Activated T-helper 9 cell treated with anti-CD3 and anti-CD28 coated beads, Interleukin-2, amount 50 U/mL, for 16 hours (primary cell): ENCODE results near the gene GPR153.

ENCODE experiments used
- DNase-seq: peaks from one replicate; pipeline ENCODE4 v3.0.0-alpha.2; 2020; ENCODE audit warnings: low read depth

Gene GPR153

DNA sequence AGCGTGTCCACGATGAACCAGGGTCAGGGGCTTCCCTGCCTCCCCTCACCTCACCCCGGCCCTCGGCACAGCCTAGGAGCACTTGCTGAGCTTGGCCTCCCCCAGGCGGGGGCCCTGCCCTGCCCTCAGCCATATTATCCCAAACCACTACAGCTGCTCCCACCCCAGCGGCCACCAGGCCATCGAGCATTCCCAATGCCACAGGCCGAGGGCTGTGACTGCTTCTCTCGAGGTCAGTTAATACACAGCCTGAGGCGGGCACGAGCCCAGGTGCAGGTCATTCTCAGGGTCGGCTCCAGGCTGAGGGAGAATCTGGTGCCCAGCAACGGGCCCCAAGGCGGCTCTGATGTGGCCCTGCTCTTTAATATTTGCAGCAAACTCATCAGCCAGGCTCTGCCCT is 8.4 kb upstream of the GPR153 start:
- DNase-seq = no peak

DNA sequence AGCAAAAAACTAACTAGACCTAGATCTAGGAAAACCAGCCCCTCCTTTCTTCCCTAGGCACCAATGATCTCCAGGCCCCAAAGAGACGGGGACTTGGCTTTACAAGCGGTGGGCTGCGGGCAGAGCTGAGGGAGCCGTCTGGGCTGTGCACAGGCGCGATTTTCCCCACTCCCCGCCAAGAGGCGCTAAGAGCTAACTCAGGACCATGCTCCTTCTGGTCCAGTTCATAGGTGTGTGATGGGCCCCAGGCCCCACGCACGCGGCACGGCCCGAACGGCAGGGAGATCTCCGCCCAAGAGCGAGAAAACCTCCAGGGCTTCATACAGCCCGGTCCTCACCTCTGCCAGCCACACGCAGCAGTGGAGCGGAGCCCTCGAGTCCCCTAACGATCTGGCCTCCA is 7.5 kb upstream of the GPR153 start:
- DNase-seq = no peak

DNA sequence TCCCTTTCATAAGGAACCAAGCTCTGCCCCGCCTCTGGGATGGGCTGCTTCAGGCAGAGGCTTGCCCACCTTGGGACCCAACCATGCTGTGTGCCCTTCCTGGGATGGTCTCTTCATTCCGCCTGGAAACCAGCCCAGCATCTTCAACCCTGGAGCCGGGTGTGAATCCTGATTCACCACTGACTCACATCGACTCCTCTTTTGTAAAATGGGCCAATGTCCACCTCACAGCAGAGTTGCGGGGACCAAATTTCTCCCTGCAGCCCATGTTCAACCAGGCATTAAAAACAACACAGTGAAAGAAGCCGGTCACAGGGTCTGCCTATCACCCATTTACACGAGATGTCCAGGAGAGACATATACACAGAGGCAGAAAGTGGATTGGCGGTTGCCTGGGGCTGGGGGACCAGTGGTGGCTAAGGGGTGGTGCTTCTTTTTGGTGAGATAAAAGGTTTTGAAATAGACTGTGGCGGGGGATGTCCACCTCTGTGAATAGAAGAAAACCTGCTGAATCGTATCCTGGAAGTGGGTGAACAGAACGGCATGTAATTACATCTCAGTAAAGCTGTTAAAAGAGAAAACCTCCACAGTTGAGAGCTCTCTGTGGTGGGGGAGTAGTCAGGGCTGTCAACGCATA is 6.9 kb upstream of the GPR153 start:
- DNase-seq = no peak

DNA sequence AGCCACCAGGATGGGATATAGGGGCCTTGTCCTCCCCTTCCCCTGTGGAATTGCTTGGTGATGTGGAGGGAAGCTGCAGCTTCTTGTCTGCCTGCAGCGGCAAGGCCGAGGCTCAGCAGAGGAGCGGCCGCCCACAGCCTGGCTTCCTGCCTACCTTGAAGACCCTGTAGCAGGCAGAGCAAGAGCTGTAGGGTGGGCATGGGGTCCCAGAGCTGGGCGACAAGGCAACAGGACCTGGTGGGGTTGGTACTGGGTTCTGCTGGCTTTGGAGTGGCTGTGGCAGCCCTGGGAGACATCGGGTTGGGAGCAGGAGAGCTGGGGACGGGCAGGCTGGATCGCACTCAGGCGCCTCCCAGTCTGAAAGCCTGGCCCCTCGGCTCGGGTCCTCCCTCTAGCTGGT is 5.7 kb upstream of the GPR153 start:
- DNase-seq = no peak

DNA sequence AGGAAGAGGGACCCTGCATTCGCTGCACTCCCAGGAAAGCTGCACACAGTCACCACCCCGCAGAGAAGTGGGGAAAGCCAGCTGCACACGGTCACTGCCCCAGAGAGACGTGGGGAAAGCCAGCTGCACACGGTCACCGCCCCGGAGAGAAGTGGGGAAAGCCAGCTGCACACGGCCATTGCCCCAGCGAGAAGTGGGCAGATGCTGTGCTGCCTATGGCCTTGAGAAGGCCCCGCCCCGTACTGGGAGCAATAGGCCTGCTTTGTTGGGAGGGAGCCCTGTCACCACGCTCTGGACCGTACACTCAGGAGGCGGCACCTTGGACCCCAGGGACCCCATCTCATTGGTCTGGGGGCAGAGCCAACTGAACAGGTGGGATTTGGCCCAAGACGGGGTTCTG is 4.3 kb upstream of the GPR153 start:
- no peak for DNase-seq

DNA sequence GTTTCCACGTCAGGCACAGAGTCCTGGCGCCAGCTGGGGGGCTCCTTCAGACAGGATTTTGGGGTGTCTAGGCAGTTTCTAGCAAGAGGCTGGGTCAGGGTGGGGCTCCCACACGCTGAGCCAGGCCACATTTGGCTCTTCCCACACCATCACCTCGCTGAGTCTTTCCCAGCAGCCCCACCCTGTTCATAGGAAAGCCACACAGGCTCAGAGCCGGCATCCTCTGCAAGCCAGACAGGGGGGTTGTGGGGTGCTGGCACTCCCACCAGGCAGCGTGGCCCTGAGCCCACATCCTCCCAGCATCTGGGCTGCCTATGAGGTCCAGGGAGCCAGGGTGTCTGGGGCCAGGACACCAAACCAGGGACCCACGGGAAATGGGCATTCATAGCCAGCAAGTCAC is 2.8 kb upstream of the GPR153 start:
- no peak for DNase-seq

DNA sequence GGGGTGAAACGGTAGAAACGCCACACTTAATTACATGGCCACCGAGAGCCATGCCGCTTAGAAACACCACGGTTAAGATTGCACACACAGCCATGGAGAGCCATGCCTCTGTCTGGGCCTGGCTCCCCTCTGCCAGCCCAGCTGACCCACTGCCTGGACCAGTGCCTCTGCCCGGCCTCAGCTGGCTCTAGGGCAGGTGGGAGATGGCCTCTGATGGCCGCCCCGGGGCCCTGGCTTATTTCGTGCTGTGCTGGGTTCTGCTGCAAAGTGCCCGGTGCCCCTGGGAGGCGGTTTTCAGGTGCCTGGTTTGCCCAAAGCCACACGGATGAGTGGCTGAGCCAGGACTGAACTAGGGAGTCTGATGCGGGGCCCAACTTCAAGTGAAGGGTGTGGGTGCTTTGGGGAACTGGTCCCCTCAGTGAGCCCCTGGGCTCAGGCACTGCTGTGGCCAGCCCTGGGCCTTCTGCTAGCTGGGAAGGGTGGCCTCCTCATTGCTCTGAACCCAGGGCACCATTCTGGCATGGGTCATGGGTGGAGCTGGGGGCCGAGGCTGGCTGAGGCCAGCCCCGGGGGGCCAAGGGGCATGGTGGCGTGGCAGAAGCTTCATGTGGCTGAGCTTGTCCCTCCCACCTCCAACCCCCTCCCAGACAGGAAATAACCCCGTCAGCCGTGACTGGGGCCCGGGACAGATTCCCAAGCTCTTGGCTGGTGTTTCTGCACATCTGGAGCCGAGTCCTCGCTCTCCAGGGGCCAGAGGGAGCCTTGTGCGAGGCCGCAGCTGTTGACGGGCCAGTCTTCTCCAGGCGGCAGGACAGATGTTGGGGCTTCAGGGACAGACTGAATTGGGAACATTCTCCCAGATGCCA is 1.9 kb upstream of the GPR153 start:
- DNase-seq = no peak

DNA sequence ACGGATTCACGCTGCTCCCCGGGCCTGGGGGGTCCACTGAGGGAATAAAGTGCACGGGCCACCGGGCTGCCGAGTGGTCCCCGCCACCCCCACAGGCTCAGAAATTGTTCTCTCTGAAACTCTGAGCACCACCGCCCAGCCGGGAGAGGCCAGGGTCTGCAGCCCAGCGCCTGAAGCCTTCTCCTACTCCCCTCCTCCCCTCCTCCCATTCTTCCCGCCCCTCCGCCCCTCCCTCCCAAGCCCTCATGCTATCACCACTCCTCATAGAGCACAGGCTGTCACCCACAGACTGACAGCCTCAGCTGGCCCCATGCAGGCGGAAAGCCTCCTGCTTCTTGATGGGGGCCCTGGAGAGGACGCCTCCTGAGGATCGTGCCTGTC is 707 bp upstream of the GPR153 start:
- DNase-seq = no peak

DNA sequence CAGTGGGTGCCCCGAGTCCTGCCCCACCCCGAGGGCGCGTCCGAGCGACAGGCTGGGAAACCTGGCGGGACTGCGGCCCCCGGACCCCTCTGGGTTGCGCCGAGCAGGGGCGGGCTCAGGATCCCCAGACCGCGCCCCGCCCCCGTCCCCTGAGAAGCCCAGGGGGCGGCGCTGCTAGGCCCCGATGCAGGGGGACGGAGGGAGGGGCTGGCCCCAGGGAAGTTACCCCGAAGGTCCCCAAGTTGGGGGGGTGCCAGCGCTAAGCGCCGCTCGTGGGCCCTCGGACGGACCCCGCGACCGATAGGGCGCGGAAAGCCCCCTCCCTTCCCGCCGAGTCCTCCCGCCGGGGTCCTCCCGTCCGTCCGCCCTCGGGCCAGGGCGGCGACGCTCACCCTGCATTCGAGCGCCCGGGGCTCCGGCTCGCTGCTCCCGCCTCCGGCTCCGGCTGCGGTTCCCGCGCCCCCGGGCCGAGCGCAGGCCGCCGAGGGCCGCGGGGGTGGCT is 414 bp downstream of the GPR153 start:
- no peak for DNase-seq

DNA sequence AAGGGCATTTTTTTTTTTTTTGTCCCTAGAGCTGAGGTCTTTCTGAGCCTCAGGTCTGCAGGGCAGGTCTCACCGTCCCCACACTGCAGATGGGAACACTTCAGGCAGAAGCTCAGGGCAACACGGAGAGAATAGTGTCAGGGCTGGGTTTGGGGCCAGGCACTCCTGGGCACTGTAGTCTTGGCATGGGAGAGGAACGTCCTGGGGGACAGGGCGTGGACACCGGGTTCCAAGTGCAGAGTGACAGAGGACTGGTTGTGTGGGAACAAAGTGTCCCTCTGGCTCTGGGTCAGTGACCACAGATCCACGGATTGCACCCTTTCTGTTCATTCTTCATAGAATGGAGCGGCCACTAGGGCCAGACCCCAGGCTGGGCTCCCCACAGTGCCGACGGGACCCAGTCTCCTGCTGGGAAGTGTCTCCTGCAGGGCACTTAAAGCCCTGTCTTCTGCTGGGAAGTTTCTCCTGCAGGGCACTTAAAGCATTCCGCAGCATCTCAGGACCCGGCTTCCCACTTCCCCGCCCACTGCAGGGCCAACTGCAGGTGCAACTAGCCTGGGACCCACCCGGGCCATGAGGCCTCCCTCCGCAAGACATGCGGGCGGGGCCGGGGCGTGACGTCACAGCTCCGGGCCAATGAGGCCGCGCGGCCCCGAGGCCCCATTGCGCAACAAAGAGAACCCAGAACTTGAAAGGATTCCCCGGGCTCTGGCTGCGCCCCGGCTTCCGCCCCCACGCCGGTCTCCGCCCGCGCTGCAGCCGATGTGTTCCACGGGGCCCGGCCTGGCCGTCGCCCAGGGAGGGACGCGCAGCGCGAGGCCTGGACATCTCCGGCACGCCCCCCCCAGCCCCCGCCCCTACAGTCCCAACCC is 1.2 kb downstream of the GPR153 start:
- DNase-seq = peak; percentile 61

DNA sequence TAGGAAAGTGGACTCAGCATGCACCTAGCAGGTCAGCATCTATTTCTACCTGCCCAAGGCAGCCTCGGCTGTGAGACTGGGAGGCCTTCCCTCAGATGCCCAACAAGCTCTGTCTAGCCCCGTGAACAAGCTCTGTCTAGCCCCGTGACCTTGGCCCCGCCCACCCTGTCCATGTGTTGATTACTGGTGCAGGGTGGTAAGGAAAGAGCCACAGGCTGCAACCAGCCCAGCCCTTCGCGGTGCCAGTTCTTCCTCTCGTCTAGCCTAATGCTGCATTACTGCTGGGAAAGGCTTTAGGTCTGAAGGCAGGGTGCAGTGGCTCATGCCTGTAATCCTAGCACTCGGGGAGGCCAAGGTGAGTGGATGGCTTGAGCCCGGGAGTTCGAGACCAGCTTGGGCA is 2.2 kb downstream of the GPR153 start:
- DNase-seq = no peak

DNA sequence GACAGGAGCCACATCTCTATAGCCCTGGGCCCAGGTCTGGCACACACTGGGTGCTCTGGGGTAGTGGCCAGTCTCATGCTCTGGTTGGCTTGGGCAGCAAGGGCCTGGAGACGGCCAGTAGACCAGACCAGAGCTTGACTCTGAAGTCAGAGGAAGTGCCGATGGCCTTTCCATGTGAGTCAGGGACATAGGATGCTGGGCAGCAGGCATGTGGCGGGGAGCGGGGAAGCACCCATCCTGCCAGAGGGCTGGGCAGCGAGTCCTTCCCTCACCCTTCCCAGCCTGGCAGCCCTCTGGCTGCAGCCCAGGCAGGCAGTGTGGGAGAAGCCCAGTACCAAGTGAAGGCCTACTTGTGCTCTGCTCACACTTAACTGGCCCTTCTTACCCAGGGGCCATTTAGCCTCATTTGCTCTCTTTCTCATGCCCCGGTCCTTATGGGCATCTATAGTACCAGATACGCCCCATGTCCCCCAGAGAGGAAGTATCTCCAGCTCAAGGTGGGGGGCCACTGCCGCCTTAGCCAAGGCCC is 3.3 kb downstream of the GPR153 start:
- DNase-seq = no peak

DNA sequence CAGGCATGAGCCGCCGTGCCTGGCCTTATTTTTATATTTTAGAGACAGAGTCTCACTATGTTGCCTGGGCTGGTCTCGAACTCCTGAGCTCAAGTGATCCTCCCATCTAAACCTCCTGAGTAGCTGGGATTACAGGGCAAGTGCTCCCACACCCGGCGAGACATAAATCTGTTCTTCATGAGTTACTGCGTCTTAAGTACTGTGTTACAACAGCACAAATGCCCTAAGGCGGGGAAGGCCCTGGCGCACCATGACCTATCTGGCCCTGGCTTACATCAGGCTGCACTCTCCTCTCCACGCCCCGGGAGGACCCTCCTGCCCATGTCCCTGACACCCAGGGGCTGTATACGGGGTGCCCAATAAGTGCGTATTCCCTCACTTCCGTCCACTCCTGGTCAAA is 4.3 kb downstream of the GPR153 start:
- no peak for DNase-seq

DNA sequence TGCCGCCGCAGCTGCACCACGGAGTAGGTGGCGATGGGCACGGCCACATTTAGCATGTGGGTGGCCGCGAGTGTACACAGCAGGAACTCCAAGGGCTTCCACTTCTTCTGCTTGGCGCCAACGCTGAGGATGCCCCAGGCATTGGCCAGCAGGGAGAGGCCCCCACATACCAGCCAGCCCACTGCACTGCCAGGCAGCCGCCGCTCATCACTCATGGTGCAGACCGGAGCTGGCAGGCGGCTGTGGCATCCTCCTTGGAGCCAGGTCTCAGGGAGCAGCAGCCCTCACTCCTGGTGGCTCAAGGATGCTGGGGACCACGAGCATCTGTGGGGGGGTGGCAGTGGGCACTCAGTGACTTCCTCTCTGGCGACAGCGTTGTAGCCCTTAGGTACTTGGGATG is 6.2 kb downstream of the GPR153 start:
- DNase-seq = no peak

DNA sequence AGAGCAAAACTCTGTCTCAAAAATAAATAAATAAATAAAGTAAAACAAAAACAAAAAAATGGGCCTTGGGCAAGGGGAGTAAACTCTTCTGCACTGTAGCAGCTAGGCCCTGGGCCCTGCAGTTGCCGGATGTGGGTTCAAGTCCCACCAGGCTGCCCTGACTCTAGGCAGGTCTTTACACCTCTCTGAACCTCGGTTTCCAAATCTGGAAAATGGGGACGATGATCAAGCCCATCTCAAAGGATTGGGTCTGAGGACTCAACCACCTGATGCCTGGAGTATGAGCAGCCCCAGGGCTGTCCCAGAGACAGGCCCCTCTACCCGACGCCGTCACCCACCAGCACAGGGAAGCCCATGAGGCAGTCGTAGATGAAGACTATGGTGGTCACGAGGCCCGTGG is 7.5 kb downstream of the GPR153 start:
- no peak for DNase-seq

DNA sequence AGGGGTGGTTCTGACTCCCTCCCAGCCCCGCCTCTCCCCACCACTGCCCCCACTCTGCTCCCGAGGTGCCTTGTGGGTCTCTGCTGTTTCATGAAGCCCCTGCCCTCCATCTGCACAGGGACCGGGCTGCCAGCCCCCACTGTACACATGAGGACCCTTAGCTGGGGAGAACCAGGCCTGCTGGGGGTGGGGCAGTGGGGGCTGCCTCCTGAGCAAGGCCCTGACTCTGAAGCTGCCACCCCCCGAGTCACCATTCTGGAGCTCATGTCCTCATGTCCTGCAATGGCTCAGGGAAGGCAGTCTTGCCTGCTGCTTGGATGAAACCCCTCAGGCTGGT is 8.6 kb downstream of the GPR153 start:
- DNase-seq = no peak

DNA sequence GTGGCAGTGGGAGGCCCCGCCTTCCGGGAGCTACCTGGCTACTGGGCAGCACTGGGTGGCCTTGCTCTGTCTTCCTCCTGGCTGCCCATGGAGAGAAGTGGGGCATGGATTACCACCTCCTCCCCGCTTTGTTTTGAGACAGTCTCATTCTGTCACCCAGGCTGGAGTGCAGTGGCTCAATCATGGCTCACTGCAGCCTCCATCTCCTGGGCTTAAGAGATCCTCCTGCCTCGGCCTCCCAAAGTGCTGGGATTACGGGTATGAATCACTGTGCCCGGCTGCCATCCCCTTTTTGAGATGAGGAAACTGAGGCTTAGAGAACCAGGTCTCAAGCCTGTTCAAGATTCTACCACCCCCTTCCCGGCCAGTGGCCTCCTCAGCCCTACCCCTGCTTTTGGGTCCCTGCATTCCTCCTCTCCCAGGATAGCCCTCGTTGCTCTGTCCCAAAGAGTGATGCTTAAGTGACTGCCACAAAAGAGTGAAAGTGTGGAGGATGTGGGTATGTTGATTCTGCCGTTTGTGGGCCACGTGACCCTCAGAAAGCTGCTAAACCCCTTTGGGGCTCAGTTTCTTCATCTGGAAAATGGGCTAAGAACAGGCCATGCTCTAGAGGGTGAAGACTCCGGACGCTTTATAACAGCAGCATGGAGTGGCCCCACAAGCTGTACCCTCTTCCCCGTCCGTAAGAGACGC is 9.1 kb downstream of the GPR153 start:
- no peak for DNase-seq

DNA sequence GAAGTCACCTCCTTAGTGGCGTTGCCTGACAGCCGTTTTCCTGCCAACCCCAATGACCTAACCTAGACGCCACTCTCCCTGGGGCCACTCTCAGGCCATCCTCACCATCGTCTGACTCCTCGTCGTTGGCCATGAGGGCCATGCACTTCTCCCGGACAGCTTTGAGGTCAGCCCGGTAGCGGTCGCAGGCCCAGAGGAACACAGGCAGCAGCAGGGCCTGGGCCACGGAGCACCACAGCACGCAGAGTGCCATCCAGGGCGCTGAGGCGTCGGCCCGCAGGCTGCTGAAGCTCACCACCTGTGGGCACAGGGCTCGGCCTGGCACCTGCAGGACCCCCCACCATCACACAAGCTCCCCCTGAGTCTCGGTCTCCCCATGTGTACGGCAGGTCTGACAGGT is 9.7 kb downstream of the GPR153 start:
- no peak for DNase-seq

DNA sequence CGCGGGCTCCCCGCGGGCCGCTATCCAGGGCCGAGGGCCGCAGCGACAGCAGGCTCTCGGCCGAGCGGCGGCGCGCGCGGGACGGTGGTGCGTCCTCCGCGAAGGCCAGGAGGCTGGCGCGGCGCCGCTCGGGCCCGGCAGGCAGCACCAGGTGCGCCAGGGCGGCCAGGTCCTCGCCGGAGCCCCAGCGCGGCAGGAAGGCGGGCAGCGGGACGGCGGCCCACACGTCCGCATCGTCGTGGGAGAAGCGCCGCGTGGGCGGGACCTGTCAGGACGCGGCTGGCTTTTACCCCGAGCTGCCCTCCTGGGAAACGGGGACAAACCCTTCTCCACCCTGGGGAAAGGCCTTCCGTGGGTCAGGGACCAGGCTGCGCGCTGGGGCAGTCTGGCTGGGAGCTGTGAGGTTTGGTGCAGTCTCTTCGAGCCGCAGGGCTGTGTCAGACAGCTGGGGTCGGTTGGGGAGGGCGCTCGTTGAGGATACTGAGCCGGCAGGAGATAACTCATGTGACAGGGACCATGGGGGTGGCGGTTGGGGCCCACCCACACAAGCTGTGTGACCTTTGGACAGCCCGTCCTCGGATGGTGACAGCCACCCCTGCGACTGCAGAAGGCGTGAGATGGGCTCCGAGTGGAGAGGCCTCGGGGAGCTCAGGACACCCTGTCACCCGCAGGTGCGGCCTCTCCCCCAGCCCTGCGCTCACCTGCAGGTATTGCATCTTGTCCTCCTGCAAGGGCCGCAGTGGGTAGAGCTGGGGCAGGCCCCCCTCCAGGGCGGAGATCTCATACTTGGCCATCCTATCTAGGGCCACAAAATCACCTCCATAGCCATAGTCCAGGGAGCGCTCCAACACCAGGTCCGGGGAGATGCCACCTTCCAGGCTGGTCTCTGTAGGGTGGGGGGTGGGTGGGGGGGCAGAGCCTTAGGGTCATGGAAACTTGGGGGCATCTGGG is 10.9 kb downstream of the GPR153 start:
- no peak for DNase-seq

DNA sequence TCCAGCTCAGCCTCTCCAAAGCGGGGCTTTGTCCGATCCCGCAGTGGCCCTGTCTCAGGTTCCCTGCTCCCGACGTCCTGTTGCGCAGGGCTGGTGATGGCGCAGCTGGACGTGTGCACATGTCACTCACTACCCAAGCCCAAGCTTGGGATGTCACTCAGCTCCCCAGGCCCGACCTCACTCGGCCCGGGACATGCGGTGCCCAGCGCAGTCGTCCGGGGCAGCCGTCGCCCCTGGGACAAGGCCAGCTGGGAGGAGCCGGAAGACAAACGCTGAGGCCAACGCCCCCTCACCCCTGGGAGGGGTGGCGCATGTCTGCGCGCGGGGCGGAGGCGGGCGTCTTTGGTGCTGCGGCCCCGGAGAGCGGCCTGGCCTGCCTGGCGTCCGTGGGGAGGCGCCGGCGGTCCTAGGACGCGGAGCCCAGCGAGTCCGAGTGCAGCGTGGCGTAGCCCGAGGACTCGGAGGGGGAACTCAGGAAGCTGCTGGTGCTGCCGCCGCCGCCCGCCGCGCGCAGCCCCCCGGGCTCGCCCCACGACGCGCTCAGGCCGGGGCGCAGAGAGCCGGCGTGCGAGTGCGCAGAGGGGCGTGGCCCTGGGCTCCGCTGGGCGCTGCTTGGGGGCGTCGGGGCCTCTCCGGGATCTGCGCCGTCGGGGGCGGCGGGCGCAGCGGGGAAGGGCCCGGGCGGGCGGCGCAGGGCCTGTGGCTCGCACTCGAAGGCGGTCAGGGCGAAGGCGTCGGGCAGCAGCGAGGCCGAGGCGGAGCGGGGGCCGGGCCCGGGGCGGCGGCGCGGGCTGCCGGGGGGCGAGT is 11.8 kb downstream of the GPR153 start:
- no peak for DNase-seq
